OCI-LY7 (cell line): ENCODE measurements around the gene ERP44. TPM values are rescaled to one million over a fixed set of nuclear protein-coding genes. Genes with fewer than 3 reads are reported as not detected.
"Not testable (repeated sequence)": the region's sequence is repeated elsewhere in the genome, so short reads cannot be mapped to it uniquely, and the experiment has no call there.

Source experiments
- BruUV-seq: library from RNA; stranded (reverse); fragments of 400-500 nt; replicated peaks from 2 replicates; lab custom pipeline; 2021; lab: Mats Ljungman, UMichigan
- CTCF ChIA-PET: fragments of 300-600 bp; sonication (Branson Sonifier 250); formaldehyde crosslinking; loops from one replicate; lab custom pipeline; 2022; ENCODE audit warnings: antibody characterized with exemption; ENCODE audit not compliant: unreplicated experiment; lab: Charles Lee
- POLR2A ChIA-PET: fragments of 300-600 bp; sonication (Branson Sonifier 250); formaldehyde crosslinking; loops from one replicate; lab custom pipeline; 2022; ENCODE audit warnings: antibody characterized with exemption; lab: Charles Lee
- DNase-seq: peaks from one replicate; pipeline ENCODE4 v3.0.0-alpha.2; 2015; ENCODE audit warnings: low spot score
- H2AFZ ChIP-seq: fragments of 200-600 bp; sonication (generic), shearing (Covaris generic); 2 replicates; pipeline ENCODE4 v1.6.1; 2014; ENCODE audit warnings: mild to moderate bottlenecking, antibody characterized with exemption, low read length, moderate library complexity
- H3K27ac ChIP-seq: fragments of 200-600 bp; sonication (generic); 2 replicates; pipeline ENCODE4 v1.5.1; 2014; ENCODE audit warnings: mixed run types, low read depth, mild to moderate bottlenecking, moderate library complexity, low read length, inconsistent platforms; ENCODE audit not compliant: poor library complexity, severe bottlenecking
- H3K36me3 ChIP-seq: fragments of 200-600 bp; sonication (generic); 2 replicates; pipeline ENCODE4 v1.6.1; 2014; ENCODE audit warnings: mild to moderate bottlenecking, antibody characterized with exemption, low read length, moderate library complexity, mixed read lengths; ENCODE audit not compliant: insufficient read depth
- H3K4me1 ChIP-seq: fragments of 200-600 bp; sonication (generic); 2 replicates; pipeline ENCODE4 v1.5.1; 2014; ENCODE audit warnings: mild to moderate bottlenecking, low read length; ENCODE audit not compliant: insufficient read depth, poor library complexity, severe bottlenecking
- H3K4me2 ChIP-seq: fragments of 200-600 bp; sonication (generic); 2 replicates; pipeline ENCODE4 v1.6.1; 2014; ENCODE audit warnings: mild to moderate bottlenecking, low read length
- H3K4me3 ChIP-seq: fragments of 200-600 bp; sonication (generic); 2 replicates; pipeline ENCODE4 v1.5.1; 2014; ENCODE audit warnings: mild to moderate bottlenecking, low read depth, low read length; ENCODE audit not compliant: poor library complexity, severe bottlenecking
- H3K79me2 ChIP-seq: fragments of 200-600 bp; sonication (generic); 2 replicates; pipeline ENCODE4 v1.6.1; 2016; ENCODE audit warnings: low read depth, mild to moderate bottlenecking, low read length, moderate library complexity, mixed read lengths; ENCODE audit not compliant: insufficient read depth
- H3K9me2 ChIP-seq: fragments of 200-600 bp; sonication (generic); 2 replicates; pipeline ENCODE4 v1.6.1; 2016; ENCODE audit warnings: mild to moderate bottlenecking, low read length, mixed read lengths; ENCODE audit not compliant: insufficient read depth
- H3K9me3 ChIP-seq: fragments of 200-600 bp; sonication (generic); 2 replicates; pipeline ENCODE4 v1.6.1; 2014; ENCODE audit warnings: mild to moderate bottlenecking, mixed run types, low read length, mixed read lengths
- H4K20me1 ChIP-seq: fragments of 200-600 bp; sonication (generic); 2 replicates; pipeline ENCODE4 v1.6.1; 2014; ENCODE audit warnings: mild to moderate bottlenecking, antibody characterized with exemption, low read length, moderate library complexity, mixed read lengths; ENCODE audit not compliant: insufficient read depth
- EZH2phosphoT487 ChIP-seq: fragments of 200-600 bp; sonication (generic); IDR thresholded peaks from 2 replicates; pipeline ENCODE4 v1.6.1; 2018; ENCODE audit warnings: low read depth, borderline replicate concordance, mild to moderate bottlenecking, mixed run types, antibody characterized with exemption, low read length, moderate library complexity, mixed read lengths
- intact Hi-C: fragments of 100-400 bp; cut with micrococcal nuclease; formaldehyde crosslinking; loops from one replicate; pipeline ENCODE4 v1.10.0; 2022; ENCODE audit not compliant: unreplicated experiment
- total RNA-seq, 2 experiments: library from RNA; depleted of rRNA in 1 of 2; stranded (reverse); fragments of >200 nt in 1 of 2; shearing (Covaris generic) in 1 of 2; gene quantifications; 2 replicates each; pipeline ENCODE4 v1.2.3, GENCODE V29; 2014 to 2022
- TF ChIP-seq, protein P1 (sequence below): fragments of 200-600 bp; sonication (generic); conservative IDR thresholded peaks from 2 replicates; pipeline ENCODE4 v1.5.1; 2014; ENCODE audit warnings: mild to moderate bottlenecking, antibody characterized with exemption, low read length, moderate library complexity, mixed read lengths

The ERP44 gene
- total RNA-seq, 2 experiments from 2014 or later = 19.3 to 28.1 TPM

DNA sequence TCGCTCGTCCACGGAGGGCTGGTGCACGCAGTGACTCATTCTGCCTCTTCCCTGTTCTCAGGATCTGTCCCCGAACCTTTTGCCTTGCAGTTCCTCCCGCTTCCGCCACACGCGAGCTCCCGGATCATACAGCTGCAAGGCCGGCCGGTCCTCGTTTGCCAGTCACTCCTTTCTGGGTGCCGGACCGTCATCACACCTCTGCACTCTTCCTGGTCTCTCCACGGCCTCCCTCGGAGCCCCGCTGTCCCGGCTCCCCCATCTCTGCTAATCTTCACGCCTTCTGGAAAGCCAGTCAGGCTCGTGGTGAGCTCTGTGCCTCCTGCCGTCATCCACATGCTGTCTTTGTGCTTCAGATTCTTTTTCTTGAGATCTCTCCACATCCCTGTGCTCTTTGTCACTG lies 100.5 kb downstream of the ERP44 start:
- no peak overlapping the region for H3K27ac ChIP-seq
- H3K4me2 ChIP-seq = no peak overlapping the region
- H3K4me3 ChIP-seq = no peak overlapping the region
- peaks cover 65% of the 10 kb centered on the region for H3K36me3 ChIP-seq
- intact Hi-C loops = no loop called here
- no peaks in the 10 kb centered on the region for H3K9me2 ChIP-seq
- 0 out of 2 replicates have a peak, but pooled peaks cover 6% of the 10 kb centered on the region for H3K9me3 ChIP-seq
- no TSS peak for BruUV-seq
- no peak for DNase-seq
- H2AFZ ChIP-seq = no peak overlapping the region
- POLR2A ChIA-PET = no interaction called here
- CTCF ChIA-PET = no interaction called here
- H3K4me1 ChIP-seq = no peaks in the 10 kb centered on the region
- H4K20me1 ChIP-seq = no peaks in the 10 kb centered on the region
- H3K79me2 ChIP-seq = no peaks in the 10 kb centered on the region
- TF ChIP-seq EZH2phosphoT487 = no peak
- TF ChIP-seq, protein P1, sequence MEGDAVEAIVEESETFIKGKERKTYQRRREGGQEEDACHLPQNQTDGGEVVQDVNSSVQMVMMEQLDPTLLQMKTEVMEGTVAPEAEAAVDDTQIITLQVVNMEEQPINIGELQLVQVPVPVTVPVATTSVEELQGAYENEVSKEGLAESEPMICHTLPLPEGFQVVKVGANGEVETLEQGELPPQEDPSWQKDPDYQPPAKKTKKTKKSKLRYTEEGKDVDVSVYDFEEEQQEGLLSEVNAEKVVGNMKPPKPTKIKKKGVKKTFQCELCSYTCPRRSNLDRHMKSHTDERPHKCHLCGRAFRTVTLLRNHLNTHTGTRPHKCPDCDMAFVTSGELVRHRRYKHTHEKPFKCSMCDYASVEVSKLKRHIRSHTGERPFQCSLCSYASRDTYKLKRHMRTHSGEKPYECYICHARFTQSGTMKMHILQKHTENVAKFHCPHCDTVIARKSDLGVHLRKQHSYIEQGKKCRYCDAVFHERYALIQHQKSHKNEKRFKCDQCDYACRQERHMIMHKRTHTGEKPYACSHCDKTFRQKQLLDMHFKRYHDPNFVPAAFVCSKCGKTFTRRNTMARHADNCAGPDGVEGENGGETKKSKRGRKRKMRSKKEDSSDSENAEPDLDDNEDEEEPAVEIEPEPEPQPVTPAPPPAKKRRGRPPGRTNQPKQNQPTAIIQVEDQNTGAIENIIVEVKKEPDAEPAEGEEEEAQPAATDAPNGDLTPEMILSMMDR = no peak

GRCh38 chr9:99990508-99990907 lies 108.3 kb downstream of the ERP44 start:
- H3K79me2 ChIP-seq, H4K20me1 ChIP-seq, intact Hi-C loops, H3K9me3 ChIP-seq, POLR2A ChIA-PET, DNase-seq, H3K9me2 ChIP-seq, BruUV-seq, H3K4me1 ChIP-seq, H3K4me2 ChIP-seq, H3K4me3 ChIP-seq, H3K27ac ChIP-seq, H2AFZ ChIP-seq, CTCF ChIA-PET: not testable (repeated sequence)
- peaks cover 27% of the 10 kb centered on the region for H3K36me3 ChIP-seq

- H3K79me2 ChIP-seq = no peaks in the 10 kb centered on the region
- TF ChIP-seq, protein P1 = no peak
- TF ChIP-seq EZH2phosphoT487 = no peak
- H4K20me1 ChIP-seq = no peaks in the 10 kb centered on the region
- no TSS peak for BruUV-seq
- H3K9me3 ChIP-seq = no peaks in the 10 kb centered on the region
- intact Hi-C loops = no loop called here
- no peaks in the 10 kb centered on the region for H3K9me2 ChIP-seq
- no peak overlapping the region for H3K27ac ChIP-seq
- POLR2A ChIA-PET = interaction anchor here (1.0 kb wide), 1 partner anchor 223 kb away, joined by 3 read pairs; no protein-coding TSS in a partner anchor
- H3K4me3 ChIP-seq = no peak overlapping the region
- CTCF ChIA-PET = no interaction called here
- no peaks in the 10 kb centered on the region for H3K4me1 ChIP-seq
- H3K36me3 ChIP-seq = peaks cover 45% of the 10 kb centered on the region
- no peak overlapping the region for H2AFZ ChIP-seq
- no peak overlapping the region for H3K4me2 ChIP-seq
- DNase-seq = no peak
Observed at GRCh38 chr9:99986642-99987041, 112.2 kb downstream of the ERP44 start.
